Measurements from ENCODE around the gene SP9.

SP9 gene

DNA sequence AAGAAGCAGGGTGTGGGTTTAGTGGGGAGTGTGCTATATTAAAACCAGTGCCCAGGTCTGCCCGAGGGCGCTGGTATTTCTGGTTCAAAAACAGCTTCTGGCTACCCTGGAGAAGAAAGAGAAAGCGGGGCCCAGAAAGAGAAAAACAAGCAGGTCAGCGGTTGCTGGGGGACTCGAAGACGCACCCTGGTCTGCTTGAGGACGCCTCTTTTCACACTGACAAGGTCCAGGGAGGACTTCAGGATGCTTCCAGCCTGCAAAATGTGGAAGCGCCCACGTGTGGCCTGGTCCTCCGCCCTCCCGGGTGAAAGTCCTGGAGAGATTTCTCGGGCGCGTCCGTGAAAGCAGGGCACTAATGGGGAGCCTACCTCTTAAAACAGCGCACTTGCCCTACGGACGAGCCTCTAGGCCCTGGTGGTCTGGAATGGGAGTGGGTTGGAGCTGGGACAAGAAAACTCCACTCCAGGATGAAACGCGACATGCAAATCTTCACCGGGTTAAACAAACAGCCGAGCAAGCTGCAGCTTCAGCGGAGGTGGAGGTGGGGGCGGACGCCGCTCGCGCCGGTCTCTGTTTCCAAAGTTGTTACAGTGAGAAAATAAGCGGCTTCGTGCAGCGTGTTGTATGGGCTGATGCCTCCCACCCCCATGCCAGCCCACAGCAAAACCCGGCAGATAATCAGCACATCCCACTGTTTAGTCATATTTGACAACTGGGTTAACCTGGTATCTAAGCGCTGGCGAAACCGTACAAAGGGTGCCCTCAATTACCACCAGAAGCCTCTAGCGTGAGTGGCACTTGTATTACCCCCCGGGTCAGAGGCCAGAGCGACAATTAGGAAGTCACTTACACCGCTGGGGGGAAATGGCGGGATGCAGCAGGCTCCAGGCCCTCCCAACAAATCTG lies 1.1 kb upstream of the SP9 start:
- peak; percentile 68 for DNase-seq

DNA sequence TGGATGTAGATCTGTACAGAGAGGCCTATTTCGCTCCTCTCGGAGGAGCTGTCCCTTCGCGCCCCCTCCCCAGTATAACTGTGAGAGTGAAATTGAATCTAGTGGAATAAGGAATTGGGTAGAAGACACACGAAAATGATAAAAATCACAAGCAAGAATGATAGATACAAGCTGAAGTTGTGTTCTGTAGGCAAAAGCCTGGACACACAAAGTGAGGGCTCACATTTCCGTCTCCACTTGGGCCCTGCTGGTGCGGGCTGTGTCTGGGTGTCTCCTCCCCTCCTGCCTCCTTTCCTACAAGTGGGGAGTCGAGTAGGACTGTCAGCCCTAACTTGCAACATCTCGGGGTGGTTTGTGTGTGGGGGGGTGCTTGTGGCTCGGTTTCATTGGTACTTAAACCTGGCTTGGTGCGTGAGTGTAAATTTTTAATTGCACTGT lies 457 bp upstream of the SP9 start:
- no peak for DNase-seq

DNA sequence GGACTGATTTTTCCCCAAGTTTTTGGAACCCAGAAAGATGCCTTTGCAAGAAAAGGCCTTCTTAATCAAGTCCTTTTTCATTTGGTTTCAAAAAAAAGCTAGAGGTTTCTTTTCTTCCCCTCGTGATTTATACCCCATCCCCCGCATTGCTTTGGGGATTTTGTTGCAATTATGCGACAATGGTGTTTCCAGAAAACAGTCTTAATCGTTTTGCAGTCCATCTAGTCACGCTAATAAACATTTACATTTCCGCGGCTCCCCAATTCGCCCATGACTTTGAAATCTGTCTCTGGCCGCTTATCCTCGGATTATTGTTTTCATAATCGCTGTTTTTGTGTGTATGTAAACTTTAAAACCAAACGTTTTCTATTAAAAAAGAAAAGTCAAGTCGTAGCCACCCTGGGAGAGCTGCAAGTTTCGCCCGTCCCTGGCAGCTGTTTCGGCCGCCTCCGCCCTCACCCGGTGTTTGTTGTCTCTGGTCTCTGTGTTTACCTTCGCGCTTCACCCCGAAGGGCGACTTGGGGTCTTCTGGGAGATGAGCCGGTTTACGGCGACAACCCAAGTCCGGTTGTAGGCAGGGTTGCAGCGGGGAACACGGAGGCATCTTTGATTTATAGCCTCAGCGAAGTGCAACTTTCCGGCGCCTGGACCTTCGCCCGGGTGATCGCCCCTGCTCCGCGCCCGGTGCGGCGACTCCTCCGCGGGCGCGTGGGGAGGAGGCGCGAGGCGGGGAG lies 667 bp downstream of the SP9 start:
- DNase-seq, result peak; percentile 61

DNA sequence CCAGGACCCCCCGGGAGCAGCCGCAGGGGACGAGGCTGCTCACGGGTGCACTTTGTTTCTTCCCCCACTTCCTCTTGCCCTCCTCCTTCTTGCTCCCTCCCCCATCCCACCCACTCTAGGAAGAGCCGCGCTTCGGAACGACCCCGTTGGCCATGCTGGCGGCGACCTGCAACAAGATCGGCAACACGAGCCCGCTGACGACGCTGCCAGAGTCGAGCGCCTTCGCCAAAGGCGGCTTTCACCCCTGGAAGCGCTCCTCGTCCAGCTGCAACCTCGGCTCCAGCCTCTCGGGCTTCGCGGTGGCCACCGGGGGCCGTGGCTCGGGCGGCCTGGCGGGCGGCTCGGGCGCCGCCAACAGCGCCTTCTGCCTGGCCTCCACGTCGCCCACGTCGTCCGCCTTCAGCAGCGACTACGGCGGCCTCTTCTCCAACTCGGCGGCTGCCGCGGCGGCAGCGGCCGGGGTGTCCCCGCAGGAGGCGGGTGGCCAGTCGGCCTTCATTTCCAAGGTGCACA lies 1.3 kb downstream of the SP9 start:
- peak; percentile 70 for DNase-seq

DNA sequence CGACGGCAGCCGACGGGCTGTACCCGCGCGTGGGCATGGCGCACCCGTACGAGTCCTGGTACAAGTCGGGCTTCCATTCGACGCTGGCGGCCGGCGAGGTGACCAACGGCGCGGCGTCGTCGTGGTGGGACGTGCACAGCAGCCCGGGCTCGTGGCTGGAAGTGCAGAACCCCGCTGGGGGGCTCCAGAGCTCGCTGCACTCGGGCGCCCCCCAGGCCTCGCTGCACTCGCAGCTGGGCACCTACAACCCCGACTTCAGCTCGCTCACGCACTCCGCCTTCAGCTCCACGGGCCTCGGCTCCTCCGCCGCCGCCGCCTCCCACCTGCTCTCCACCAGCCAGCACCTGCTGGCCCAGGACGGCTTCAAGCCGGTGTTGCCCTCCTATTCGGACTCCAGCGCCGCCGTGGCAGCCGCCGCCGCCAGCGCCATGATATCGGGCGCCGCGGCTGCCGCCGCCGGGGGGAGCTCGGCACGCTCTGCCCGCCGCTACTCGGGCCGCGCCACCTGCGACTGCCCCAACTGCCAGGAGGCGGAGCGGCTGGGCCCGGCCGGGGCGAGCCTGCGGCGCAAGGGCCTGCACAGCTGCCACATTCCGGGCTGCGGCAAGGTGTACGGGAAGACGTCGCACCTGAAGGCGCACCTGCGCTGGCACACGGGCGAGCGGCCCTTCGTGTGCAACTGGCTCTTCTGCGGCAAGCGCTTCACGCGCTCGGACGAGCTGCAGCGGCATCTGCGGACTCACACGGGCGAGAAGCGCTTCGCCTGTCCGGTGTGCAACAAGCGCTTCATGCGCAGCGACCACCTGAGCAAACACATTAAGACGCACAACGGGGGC lies 2.0 kb downstream of the SP9 start:
- DNase-seq, result peak; percentile 79

DNA sequence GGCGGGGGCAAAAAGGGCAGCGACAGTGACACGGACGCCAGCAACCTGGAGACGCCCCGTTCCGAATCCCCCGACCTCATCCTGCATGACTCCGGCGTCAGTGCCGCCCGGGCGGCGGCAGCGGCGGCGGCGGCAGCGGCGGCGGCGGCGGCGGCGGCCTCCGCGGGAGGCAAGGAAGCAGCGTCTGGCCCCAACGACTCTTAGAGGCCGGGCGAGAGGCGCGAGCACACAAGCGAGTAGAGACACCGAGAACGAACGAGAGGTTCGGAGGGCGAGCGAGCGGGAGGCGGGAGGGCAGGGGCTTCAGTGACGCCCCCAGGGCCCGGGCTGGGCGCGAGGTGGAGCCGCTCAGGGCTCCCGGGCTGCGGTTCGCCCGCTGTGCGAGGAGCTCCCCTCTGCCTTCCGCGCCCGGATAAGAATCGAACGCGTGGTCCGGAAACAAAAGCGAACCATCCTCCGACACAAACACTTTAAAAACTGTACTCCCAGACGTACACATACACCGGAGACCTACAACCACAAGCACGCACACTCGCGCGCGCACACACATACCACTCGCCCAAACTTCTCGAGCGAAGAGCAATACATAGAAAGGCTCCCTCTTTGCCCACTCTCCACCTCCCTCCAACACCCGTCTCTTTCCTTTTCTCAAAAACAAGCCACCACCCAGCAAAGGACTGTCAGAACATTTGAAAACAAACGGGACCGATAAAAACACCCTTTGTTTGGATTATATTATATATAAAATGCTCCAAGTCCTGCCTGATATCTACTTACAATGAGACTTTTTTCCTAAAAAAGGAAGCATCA lies 2.8 kb downstream of the SP9 start:
- DNase-seq, result peak; percentile 75

DNA sequence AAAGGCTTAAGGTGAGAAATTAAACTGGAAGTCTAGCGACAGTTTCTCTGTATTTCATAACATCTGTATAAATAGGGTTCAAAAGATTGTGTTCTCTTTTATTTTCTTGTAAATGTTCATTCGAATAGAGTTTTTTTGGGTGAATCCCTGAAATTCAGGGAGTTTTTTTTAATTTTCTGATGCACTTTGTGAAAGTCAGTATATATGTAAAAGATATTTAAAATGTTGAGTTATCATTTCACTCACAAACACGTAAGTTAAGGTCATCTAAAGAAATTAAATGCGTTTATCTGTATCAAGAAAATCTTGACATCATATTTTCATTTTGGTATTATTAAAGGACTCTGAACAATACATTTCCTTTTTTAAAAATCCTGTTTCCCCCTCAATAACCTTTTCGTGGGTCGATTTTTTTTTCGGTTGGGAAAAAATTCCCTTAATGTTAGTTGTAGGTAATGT lies 3.4 kb downstream of the SP9 start:
- DNase-seq, result no peak

DNA sequence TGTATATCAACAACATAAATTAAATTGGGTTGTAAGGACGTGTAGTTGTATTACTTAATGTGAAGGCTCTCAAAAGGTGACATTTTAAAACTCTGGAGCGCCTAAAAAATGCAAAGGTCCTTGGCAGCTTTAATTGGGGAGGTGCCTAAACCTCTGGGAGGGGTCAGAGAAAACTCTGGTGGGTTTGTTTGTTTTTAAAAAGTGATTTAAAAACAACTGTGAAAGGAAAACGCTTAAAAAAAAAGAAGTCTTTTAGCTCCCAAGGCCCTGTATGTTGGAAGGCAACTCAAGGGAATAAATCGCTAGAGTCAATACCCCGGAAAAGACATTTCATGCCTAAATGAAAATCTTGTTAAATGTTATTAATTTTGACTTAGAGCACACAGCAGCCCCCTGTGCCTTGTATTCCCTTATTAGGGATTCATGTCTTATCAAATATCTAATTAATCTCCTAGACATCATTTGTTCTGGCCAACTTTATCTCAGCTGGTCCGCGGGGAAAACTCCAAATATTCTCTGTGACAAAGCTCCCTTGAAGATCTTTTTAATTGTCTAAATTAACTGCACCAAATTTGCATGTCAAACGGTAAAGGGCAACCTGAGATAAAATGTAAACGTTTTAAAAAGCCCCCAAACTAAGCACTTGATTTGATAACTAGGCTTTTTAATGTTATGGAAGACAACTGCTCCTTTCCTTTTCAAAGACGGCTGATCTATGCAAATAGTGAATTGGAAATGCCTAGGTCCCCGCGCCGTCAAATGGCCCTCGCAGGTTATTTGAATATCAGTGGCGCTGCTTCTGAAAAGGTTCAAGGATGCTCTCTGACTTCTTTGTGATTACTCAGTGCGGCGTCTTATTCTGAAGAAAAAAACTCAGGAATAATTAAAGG lies 4.2 kb downstream of the SP9 start:
- DNase-seq, result no peak

DNA sequence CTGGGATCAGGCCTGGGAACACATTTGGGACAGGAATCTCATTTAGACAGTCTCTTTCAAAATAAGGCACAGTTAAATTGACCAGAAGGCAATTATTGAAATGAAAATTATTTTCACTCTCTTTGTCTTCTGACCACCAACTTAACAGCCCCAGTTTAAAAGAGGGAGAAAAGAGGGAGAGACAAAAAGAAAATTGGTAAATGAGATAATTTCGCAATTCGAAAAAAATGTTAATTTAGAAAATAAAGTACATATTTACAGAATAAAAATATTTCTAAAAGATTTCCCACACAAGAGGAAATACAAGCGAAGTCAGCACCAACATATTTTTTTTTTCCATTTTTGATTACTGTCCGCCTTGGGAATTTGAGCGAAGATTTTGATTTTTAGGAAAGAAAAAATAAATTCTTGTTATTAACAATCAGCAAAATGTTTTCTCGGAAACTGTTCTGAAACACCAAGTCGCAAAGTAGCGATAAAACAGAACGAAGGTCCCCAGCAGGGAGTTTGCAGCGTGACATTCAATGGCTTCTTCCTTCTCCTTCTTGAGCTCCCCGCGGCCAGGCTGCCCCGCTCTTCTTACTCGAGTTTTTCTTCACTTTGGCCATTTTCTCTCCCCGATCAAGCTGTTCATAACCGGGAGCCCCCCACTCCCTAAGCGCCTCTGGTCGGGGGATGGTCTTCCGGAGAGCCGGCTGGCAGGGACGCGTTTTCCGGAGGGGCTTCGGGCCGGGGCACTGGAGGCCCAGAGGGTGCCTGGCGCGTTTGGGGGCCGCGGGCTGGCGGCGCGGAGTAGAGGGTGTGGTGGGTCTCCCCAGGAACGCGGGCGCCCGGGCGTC lies 5.0 kb downstream of the SP9 start:
- peak; percentile 61 for DNase-seq

DNA sequence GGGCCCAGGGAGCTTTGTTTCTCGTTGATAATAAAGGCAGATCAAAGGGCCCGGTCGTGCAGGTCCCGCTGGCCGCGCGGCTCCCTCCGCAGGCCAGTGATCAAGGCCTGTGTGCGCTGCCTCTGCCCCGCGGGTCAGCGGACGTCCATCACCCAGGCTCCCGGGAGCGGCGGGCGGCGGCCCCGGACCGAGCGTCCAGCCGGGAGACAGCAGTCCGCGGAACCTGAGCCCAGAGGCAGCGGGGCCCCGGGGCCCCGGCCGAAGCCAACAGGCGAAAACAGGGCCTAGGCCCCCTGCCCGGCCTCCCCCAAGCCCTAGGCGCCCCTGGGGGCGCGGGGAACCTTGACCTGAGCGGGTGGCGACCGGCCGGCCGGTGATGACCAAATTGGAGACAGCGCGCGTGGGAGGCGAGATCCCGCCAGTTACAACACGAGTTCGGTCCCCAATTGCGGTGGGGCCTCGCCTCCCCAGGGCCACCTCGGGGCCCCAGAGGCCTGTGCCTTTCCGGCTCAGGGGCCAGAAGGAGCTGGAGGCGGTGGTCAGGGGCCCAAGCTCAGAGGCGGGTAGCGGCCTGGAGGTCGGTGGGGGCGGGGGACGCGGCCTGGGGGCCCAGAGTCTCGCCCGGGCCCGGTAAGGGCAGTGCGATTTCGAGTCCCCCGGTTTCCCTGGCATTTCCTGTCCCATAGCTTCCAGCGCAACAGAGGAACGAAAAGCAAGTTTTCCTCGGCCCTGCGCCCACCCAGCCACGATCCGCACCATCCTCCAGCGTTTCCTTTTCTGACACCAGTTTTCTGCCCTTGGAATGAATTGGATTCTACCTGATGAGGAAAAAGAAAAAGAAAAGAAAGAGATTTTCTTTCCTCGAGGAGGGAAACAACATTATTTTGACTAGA lies 5.9 kb downstream of the SP9 start:
- peak; percentile 62 for DNase-seq

DNA sequence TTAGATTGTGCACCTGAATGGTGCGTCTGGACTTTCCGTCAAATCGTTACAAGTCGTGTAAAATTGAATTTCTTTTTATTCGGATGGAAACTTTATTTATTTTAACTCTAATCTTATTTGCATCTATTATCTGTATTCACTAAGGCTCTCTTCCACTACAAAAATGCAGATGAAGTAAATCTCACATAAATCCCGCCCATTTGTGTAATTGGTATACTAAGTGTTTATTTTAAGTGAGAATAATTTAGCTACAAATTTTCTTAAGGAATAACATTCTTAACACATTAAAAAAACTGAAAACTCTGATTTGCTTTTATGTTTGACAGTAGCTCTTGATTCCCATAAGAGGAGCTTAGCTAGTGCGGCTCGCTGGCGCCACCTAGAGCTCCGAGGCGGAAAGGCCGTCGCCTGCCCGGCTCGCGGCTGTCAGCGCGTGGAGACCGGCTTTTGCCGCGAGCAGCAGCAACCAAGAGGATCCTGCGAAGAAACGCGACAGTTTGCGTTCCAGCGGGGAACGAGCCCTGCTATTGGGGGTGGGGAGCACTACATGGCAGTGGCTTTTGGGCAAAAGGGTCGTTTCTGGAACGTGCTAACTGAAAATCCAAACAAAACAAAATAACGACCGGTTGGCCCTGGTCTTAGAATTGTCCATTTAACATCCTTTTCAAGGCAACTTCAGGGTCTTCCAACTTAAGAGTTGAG lies 6.7 kb downstream of the SP9 start:
- peak; percentile 95 for DNase-seq

DNA sequence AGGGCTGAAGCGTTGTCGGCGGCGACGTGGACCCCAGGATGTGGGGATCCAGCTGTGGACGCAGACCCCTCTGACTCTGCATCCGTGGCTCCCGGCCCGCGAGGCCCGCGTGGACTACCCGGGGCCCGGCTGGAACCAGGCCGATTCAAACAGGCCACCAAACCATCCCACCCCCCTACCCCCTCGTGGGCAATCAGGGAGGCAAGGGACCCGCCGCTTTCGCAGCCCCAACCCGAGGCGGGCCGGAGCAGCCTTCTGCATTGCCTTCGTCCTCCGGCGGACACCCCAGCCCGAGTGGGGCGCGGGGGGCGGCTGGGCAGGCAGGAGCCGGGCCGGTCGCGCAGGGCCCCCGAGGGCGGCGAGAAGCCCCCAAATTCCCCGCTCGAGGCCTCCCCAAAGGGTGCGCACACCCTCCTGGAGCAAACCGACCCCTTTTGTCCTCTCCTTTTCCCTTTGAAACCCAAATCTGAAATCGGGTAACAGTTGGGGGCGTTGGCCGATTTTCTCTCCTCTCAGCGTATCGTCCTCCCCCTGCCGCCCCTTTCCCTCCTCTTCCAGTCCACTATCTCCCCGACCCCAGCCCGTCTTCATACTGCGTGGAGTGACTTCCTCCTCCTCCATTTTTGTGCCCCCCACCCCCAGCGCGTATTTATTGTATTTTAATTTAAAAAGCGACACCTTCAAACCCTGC lies 7.4 kb downstream of the SP9 start:
- peak; percentile 65 for DNase-seq

DNA sequence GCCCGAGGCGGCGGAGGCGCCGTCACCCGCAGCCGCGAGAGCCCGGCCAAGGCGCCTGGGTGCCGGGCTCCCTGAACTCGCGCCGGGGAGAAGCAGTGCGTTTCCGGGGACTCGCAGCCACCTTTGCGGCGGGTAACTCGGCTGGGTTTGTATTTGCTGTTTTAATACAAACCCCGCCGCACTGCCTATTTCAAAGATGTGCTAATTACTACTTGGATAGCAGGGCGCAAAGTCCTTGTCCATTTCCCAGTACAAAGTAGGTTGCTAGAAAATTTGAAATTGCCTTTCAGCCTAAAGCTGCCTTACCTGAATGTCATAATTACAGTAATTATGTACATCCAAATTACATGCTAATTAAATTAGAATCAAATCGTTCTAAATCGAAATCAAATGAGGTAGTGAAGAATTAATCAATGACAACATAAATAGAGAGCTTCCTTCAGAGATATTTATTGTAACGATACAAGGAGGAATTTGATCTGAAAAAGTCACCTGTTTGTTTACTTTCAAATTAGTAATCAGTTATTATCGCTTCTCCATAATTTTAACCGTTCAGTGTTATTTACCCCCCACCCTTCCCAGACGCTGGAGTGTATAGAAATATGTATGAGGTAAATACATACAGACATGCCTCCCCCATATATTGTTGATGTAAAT lies 8.1 kb downstream of the SP9 start:
- peak; percentile 72 for DNase-seq

DNA sequence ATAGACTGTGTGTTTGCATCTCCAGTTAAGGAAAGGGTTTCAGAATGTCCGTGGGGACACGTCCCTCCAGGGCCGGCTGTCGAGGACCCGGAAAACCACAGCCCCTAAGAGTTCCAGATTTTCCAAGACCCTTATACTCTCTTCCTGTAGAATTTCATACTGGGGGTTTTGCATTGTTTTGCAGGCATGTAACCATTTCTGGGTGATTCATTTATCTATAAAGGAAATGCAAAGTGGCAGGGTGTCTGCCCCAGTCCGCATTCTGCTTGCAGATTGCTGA lies 8.5 kb downstream of the SP9 start:
- DNase-seq, result no peak

DNA sequence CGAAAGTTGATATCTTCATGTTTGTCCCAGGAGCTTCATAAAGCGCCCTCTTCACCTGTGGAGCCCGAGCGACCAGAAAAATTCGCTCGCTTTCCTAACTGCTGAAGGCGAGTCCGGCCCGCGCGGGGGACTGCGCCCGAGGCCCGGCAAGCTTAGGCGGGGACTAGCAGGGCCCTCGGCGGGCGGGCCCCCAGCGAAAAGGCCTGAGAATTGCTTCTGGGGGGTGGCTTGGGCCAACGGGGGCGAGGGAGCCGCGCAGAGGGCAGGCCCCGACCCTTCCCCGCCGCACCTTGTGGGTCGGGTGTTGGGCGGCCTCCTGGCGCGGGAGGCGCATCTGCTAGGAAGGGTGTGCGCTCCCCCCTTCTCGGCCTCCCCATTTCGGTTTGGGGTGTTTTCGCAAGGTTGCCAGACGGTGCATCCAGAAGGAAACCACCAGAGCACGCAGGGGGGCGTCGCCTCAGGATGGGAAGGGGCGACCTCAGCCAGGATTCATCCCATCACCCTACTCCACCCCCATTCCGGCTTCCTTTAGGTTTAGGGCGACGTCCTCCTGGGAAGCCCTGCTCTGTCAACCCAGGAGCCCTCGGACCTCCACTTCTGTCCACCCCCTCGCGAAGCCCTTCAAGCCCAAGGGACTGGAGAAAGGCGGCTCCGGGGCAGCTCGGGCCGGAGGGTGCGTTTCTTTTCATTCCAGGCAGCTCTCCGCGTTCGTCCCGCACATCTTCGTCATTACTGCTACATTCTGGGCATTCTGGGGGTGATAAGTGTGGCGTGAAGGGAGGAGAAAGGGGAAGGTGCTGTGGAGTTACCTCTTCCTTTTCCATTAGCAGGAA lies 9.1 kb downstream of the SP9 start:
- DNase-seq, result peak; percentile 63

DNA sequence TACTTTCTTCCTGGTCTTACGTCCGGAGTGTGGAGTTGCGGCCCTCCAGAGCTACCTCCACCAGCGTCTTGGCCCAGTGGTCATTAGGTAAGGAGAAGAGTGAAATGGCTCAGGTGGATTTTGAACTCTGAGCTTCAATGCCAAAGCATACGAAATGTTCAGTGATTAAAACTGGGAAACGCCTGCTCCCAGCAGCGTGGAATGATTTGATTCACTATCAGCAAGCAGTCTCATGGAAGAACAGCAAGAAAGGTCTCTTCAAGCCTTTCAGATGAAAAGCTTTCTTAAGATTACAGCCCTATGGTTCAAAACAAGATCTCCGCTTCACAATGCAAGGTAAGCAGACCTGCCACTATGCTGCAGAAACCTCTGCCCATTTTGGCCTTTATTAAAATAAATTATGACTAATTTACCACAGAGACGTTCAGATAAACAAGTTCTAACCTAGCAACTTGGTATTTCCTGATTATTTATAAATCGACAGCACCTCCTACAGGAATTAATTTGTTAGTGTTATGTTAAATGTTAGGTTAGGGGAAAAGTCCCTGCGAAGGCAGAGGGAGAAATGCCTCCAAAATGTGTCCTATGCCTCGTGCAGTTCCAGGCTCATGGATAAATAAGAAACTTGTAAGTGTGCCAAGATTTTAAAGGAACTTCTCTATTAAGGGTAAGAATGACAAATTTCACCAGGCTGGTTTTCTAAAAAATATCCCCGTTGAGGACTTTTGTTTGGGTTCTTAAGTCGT lies 10.1 kb downstream of the SP9 start:
- DNase-seq, result no peak

Data from activated effector memory CD4-positive, alpha-beta T cell treated with anti-CD3 and anti-CD28 coated beads, Interleukin-2, amount 50 U/mL, for 16 hours (primary cell).